Epidermal melanocyte (primary cell): ENCODE results near the gene DENND4C.
"Not testable (repeated sequence)": the region's sequence is repeated elsewhere in the genome, so short reads cannot be mapped to it uniquely, and the experiment has no call there.

Experiments
- DNase-seq: peaks from one replicate; pipeline ENCODE4 v3.0.0; 2011; ENCODE audit warnings: low spot score; ENCODE audit not compliant: insufficient read length

DENND4C gene

GRCh38 chr9:19409401-19410194 is 179.1 kb downstream of the DENND4C start:
- DNase-seq: no peak

- no peak for DNase-seq
These were observed 179.7 kb downstream of the DENND4C start for GRCh38 chr9:19410195-19410503.

GRCh38 chr9:19410594-19410993 is 180.1 kb downstream of the DENND4C start:
- no peak for DNase-seq

- DNase-seq: no peak
These were observed 180.8 kb downstream of the DENND4C start for GRCh38 chr9:19411316-19411715.

GRCh38 chr9:19413456-19413855 is 183.0 kb downstream of the DENND4C start:
- DNase-seq: not testable (repeated sequence)

- no peak for DNase-seq
These were observed 185.7 kb downstream of the DENND4C start for GRCh38 chr9:19416143-19416542.

GRCh38 chr9:19420877-19421276 is 190.4 kb downstream of the DENND4C start:
- no peak for DNase-seq
